Measurements from ENCODE around the gene CHERP. TPM values are rescaled to one million over a fixed set of nuclear protein-coding genes. Genes with fewer than 3 reads are reported as not detected.

Gene CHERP
- total and polyA plus RNA-seq, 2 experiments from 2014 or later: 31.6 to 41.2 TPM

- no peak overlapping the region for H3K27ac Mint-ChIP-seq
- Histone ChIP-seq H3K4me3 (peak overlapping the region; percentile 91), H3K4me1 (ENCODE audit: insufficient read depth) (peaks cover 17% of the 10 kb centered on the region), H3F3A (replicated peaks; ENCODE audit: low read depth) (no peaks in the 10 kb centered on the region), H3K36me3 (ENCODE audit: insufficient read depth) (no peaks in the 10 kb centered on the region), H3K27me3 (ENCODE audit: insufficient read depth) (no peaks in the 10 kb centered on the region), H3K27ac (ENCODE audit: low read depth) (no peak overlapping the region), H4K20me1 (replicated peaks; ENCODE audit: insufficient read depth) (peaks cover 32% of the 10 kb centered on the region), H3K4me2 (peak overlapping the region; percentile 75), H3K79me2 (replicated peaks; ENCODE audit: insufficient read depth) (peaks cover 58% of the 10 kb centered on the region), H2AFZ (no peak overlapping the region), H3K9me2 (ENCODE audit: insufficient read depth) (no peaks in the 10 kb centered on the region)
- TF ChIP-seq JUNB (IDR thresholded peaks at IDR 0.05; ENCODE audit: unreplicated experiment) (no peak), REST (IDR thresholded peaks at IDR 0.05; ENCODE audit: unreplicated experiment) (no peak), ETS1 (IDR thresholded peaks at IDR 0.05) (no peak), EZH2 (IDR thresholded peaks at IDR 0.05; ENCODE audit: low read depth, unreplicated experiment) (no peak), CTCF (conservative IDR thresholded peaks at IDR 0.05; ENCODE audit: low read depth in 2 of 2) (no peak), ZNF462 (CRISPR knock-in tag; IDR thresholded peaks at IDR 0.05) (no peak), EZH2phosphoT487 (IDR thresholded peaks at IDR 0.05; ENCODE audit: unreplicated experiment) (no peak), ZNF331 (CRISPR knock-in tag; IDR thresholded peaks at IDR 0.05; ENCODE audit: low read depth) (no peak), POLR2AphosphoS5 (IDR thresholded peaks at IDR 0.05; ENCODE audit: low read depth) (no peak), ZNF114 (CRISPR knock-in tag; IDR thresholded peaks at IDR 0.05) (no peak), CREB1 (CRISPR knock-in tag; IDR thresholded peaks at IDR 0.05; ENCODE audit: low read depth) (no peak), STAT1 (IDR thresholded peaks at IDR 0.05; ENCODE audit: unreplicated experiment) (no peak), NANOG (IDR thresholded peaks at IDR 0.05; ENCODE audit: borderline replicate concordance) (no peak)
- peaks cover 5% of the 10 kb centered on the region; the same call in 1 of the 3 replicates for H3K9me3 Mint-ChIP-seq
- H3K36me3 Mint-ChIP-seq (ENCODE audit: low read depth): no peaks in the 10 kb centered on the region; the same call in 1 of the 3 replicates
- no peak for ATAC-seq
- no peak for DNase-seq (ENCODE audit: low spot score)
- H3K4me3 Mint-ChIP-seq: peak overlapping the region; percentile 96
- H3K27me3 Mint-ChIP-seq (ENCODE audit: insufficient read depth, low read depth, poor library complexity): peaks cover 12% of the 10 kb centered on the region
- H3K4me1 Mint-ChIP-seq: peaks cover 33% of the 10 kb centered on the region
Observed at GRCh38 chr19:16470541-16470910, 71.7 kb downstream of the CHERP start.

Measured in GM23338 (cell line).